K562 (cell line): Measurements from ENCODE around the gene SHBG. TPM values are rescaled to one million over a fixed set of nuclear protein-coding genes. Genes with fewer than 3 reads are reported as not detected.

ENCODE experiments used
- ARID2 ChIP-seq: fragments of 450-650 bp; IDR thresholded peaks from 2 replicates; pipeline ENCODE4 v1.6.1; 2017; ENCODE audit warnings: antibody characterized with exemption, mild to moderate bottlenecking
- CBFA2T3 ChIP-seq: fragments of 450-650 bp; IDR thresholded peaks from 2 replicates; pipeline ENCODE4 v1.6.1; 2017
- LEF1 ChIP-seq: fragments of 450-650 bp; IDR thresholded peaks from 2 replicates; pipeline ENCODE4 v1.6.1; 2016; ENCODE audit warnings: mild to moderate bottlenecking
- MCM5 ChIP-seq: fragments of 450-650 bp; IDR thresholded peaks from 2 replicates; pipeline ENCODE4 v1.6.1; 2016; ENCODE audit warnings: low read depth
- POLR2A ChIP-seq: fragments of 450-650 bp; conservative IDR thresholded peaks from 2 replicates; pipeline ENCODE4 v1.6.1; 2016
- POLR2AphosphoS2 ChIP-seq: IDR thresholded peaks from 2 replicates; pipeline ENCODE4 v1.6.1; 2012; ENCODE audit warnings: low read length, improper control_type of control experiment
- RHOXF2B ChIP-seq: fragments of 250-450 bp; sonication (Bioruptor Pico); conservative IDR thresholded peaks from 2 replicates; pipeline ENCODE4 v1.5.1; 2021
- SIN3A ChIP-seq, 2 experiments: fragments of 150-350 bp in 1 of 2; IDR thresholded peaks; 2 replicates each; pipeline ENCODE4 v1.6.1; 2011 to 2016; ENCODE audit warnings: borderline replicate concordance in 2 of 2, low read depth in 2 of 2, low read length in 2 of 2, mild to moderate bottlenecking in 2 of 2, moderate library complexity in 2 of 2; ENCODE audit not compliant: control insufficient read depth in 1 of 2
- ZNF263 ChIP-seq: sonication (generic); formaldehyde crosslinking; IDR thresholded peaks from 2 replicates; pipeline ENCODE4 v1.8.0; 2022; ENCODE audit warnings: mild to moderate bottlenecking, missing genetic modification reagents, borderline replicate concordance
- ZNF561 ChIP-seq: fragments of 450-650 bp; formaldehyde crosslinking; conservative IDR thresholded peaks from 2 replicates; pipeline ENCODE4 v1.4.0; 2020; ENCODE audit warnings: mild to moderate bottlenecking, moderate library complexity
- polyA plus RNA-seq, 8 experiments: library from polyadenylated mRNA; depleted of rRNA in 4 of 8; stranded (reverse) in 5 of 8; unstranded in 3 of 8; fragments of >200 nt; fragmentation: Nextera tagmentation in 2 of 8; fragmentation: Illumina TruSeq in 1 of 8; extraction: Ambion mirVana in 2 of 8; extraction: Trizol in 1 of 8; gene quantifications; 2 replicates each; pipeline versions ENCODE4 v1.2.1 to v1.2.3, GENCODE V29; 2011 to 2014; ENCODE audit warnings: inconsistent platforms in 1 of 8, missing spikeins in 1 of 8
- total RNA-seq, 7 experiments: library from RNA; depleted of rRNA in 6 of 7; stranded (reverse); fragments of >200 nt in 6 of 7; fragmentation: Illumina TruSeq in 2 of 7; extraction: Trizol in 2 of 7; gene quantifications; 2 replicates each; pipeline versions ENCODE4 v1.2.1 to v1.2.3, GENCODE V29; 2011 to 2021; ENCODE audit warnings: low replicate concordance in 1 of 7
- TF ChIP-seq, protein P1 (sequence below): fragments of 450-650 bp; IDR thresholded peaks from 2 replicates; pipeline ENCODE4 v1.6.1; 2016; ENCODE audit warnings: mild to moderate bottlenecking, moderate library complexity
- TF ChIP-seq, protein P2 (sequence below): fragments of 450-650 bp; IDR thresholded peaks from 2 replicates; pipeline ENCODE4 v1.7.1; 2018; ENCODE audit warnings: mild to moderate bottlenecking, low read depth; ENCODE audit not compliant: partially characterized antibody
- TF ChIP-seq, protein P3 (sequence below): sonication (generic); formaldehyde crosslinking; IDR thresholded peaks from 2 replicates; pipeline ENCODE4 v1.8.1; 2022; ENCODE audit warnings: missing genetic modification reagents

The SHBG gene
- total and polyA plus RNA-seq, 9 of the 15 experiments (the other 6 are each of a cell fraction or from before 2014, with no cell fraction given) = not detected

DNA sequence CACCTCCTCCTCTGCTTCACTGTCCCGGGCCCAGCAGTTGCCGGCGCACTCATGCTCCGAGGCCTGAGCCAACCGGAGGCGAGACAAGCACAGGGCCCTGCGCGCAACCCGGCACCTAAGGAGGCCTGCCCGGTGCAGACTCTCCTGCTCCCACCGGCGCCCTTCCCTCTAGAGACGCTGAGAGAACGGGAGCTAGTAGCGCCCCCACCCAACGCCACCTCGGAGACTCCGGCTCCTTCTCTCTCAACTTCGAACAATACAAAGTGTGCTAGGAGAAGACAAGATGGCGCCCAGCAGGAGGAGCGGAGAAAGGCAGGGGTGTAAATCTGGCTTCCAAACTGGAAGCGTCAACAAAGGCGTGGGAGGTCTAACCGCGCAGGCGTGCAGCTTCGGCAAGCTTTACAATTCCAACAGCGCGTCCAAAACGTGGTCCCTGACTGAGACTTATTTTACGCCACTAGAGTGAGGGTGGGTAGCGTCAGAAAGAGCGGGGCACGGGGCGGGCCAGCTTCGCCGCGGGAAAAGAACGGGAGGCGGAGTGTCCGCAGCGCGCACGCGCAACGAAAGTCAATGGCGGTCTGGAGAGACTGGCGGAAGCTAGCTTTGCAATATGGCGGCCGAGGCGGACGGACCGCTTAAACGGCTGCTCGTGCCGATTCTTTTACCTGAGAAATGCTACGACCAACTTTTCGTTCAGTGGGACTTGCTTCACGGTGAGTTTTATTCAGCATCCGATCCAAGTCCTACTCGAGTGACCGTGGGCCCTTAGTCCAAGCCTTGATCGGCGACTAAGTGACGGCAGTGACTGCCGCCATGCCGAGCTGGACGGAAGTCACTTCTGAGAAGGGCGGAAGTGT is 46.5 kb upstream of the SHBG start, which contains the start of gene MPDU1 (continued):
- TF ChIP-seq ZNF263 (CRISPR knock-in tag) (no peak; the same call in 1 of the 2 replicates), CBFA2T3 (no peak), MCM5 (no peak), ZNF561 (CRISPR knock-in tag) (no peak), LEF1 (no peak), ARID2 (no peak), POLR2A (peak; percentile 93), RHOXF2B (no peak), SIN3A (IDR thresholded peaks at IDR 0.05; ENCODE audit: borderline replicate concordance in 2 of 2, control insufficient read depth in 1 of 2, low read depth in 2 of 2, low read length in 2 of 2) (0 out of 4 replicates have a peak, but pooled peaks of 1 of the 2 experiments have one; percentile 58), POLR2AphosphoS2 (no peak; the same call in 1 of the 2 replicates)
- TF ChIP-seq, protein P1, sequence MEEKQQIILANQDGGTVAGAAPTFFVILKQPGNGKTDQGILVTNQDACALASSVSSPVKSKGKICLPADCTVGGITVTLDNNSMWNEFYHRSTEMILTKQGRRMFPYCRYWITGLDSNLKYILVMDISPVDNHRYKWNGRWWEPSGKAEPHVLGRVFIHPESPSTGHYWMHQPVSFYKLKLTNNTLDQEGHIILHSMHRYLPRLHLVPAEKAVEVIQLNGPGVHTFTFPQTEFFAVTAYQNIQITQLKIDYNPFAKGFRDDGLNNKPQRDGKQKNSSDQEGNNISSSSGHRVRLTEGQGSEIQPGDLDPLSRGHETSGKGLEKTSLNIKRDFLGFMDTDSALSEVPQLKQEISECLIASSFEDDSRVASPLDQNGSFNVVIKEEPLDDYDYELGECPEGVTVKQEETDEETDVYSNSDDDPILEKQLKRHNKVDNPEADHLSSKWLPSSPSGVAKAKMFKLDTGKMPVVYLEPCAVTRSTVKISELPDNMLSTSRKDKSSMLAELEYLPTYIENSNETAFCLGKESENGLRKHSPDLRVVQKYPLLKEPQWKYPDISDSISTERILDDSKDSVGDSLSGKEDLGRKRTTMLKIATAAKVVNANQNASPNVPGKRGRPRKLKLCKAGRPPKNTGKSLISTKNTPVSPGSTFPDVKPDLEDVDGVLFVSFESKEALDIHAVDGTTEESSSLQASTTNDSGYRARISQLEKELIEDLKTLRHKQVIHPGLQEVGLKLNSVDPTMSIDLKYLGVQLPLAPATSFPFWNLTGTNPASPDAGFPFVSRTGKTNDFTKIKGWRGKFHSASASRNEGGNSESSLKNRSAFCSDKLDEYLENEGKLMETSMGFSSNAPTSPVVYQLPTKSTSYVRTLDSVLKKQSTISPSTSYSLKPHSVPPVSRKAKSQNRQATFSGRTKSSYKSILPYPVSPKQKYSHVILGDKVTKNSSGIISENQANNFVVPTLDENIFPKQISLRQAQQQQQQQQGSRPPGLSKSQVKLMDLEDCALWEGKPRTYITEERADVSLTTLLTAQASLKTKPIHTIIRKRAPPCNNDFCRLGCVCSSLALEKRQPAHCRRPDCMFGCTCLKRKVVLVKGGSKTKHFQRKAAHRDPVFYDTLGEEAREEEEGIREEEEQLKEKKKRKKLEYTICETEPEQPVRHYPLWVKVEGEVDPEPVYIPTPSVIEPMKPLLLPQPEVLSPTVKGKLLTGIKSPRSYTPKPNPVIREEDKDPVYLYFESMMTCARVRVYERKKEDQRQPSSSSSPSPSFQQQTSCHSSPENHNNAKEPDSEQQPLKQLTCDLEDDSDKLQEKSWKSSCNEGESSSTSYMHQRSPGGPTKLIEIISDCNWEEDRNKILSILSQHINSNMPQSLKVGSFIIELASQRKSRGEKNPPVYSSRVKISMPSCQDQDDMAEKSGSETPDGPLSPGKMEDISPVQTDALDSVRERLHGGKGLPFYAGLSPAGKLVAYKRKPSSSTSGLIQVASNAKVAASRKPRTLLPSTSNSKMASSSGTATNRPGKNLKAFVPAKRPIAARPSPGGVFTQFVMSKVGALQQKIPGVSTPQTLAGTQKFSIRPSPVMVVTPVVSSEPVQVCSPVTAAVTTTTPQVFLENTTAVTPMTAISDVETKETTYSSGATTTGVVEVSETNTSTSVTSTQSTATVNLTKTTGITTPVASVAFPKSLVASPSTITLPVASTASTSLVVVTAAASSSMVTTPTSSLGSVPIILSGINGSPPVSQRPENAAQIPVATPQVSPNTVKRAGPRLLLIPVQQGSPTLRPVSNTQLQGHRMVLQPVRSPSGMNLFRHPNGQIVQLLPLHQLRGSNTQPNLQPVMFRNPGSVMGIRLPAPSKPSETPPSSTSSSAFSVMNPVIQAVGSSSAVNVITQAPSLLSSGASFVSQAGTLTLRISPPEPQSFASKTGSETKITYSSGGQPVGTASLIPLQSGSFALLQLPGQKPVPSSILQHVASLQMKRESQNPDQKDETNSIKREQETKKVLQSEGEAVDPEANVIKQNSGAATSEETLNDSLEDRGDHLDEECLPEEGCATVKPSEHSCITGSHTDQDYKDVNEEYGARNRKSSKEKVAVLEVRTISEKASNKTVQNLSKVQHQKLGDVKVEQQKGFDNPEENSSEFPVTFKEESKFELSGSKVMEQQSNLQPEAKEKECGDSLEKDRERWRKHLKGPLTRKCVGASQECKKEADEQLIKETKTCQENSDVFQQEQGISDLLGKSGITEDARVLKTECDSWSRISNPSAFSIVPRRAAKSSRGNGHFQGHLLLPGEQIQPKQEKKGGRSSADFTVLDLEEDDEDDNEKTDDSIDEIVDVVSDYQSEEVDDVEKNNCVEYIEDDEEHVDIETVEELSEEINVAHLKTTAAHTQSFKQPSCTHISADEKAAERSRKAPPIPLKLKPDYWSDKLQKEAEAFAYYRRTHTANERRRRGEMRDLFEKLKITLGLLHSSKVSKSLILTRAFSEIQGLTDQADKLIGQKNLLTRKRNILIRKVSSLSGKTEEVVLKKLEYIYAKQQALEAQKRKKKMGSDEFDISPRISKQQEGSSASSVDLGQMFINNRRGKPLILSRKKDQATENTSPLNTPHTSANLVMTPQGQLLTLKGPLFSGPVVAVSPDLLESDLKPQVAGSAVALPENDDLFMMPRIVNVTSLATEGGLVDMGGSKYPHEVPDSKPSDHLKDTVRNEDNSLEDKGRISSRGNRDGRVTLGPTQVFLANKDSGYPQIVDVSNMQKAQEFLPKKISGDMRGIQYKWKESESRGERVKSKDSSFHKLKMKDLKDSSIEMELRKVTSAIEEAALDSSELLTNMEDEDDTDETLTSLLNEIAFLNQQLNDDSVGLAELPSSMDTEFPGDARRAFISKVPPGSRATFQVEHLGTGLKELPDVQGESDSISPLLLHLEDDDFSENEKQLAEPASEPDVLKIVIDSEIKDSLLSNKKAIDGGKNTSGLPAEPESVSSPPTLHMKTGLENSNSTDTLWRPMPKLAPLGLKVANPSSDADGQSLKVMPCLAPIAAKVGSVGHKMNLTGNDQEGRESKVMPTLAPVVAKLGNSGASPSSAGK = peak; percentile 98
- TF ChIP-seq, protein P2, sequence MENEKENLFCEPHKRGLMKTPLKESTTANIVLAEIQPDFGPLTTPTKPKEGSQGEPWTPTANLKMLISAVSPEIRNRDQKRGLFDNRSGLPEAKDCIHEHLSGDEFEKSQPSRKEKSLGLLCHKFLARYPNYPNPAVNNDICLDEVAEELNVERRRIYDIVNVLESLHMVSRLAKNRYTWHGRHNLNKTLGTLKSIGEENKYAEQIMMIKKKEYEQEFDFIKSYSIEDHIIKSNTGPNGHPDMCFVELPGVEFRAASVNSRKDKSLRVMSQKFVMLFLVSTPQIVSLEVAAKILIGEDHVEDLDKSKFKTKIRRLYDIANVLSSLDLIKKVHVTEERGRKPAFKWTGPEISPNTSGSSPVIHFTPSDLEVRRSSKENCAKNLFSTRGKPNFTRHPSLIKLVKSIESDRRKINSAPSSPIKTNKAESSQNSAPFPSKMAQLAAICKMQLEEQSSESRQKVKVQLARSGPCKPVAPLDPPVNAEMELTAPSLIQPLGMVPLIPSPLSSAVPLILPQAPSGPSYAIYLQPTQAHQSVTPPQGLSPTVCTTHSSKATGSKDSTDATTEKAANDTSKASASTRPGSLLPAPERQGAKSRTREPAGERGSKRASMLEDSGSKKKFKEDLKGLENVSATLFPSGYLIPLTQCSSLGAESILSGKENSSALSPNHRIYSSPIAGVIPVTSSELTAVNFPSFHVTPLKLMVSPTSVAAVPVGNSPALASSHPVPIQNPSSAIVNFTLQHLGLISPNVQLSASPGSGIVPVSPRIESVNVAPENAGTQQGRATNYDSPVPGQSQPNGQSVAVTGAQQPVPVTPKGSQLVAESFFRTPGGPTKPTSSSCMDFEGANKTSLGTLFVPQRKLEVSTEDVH = peak; percentile 96
- TF ChIP-seq, protein P3, sequence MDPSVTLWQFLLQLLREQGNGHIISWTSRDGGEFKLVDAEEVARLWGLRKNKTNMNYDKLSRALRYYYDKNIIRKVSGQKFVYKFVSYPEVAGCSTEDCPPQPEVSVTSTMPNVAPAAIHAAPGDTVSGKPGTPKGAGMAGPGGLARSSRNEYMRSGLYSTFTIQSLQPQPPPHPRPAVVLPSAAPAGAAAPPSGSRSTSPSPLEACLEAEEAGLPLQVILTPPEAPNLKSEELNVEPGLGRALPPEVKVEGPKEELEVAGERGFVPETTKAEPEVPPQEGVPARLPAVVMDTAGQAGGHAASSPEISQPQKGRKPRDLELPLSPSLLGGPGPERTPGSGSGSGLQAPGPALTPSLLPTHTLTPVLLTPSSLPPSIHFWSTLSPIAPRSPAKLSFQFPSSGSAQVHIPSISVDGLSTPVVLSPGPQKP (CRISPR knock-in tag) = no peak
